Endothelial cell of umbilical vein (primary cell): ENCODE results near the gene C14orf180. TPM values are rescaled to one million over a fixed set of nuclear protein-coding genes. Genes with fewer than 3 reads are reported as not detected.

Source experiments
- BruUV-seq: library from RNA; stranded (reverse); fragments of 400-500 nt; replicated peaks from 2 replicates; lab custom pipeline; 2021; lab: Mats Ljungman, UMichigan
- CTCF ChIA-PET: fragments of 300-600, 350-600 bp; sonication (Branson Sonifier 250); formaldehyde crosslinking; loops from one replicate; lab custom pipeline; 2021; ENCODE audit warnings: antibody characterized with exemption, inconsistent platforms; lab: Charles Lee
- POLR2A ChIA-PET: fragments of 300-600, 350-600 bp; sonication (Branson Sonifier 250); formaldehyde crosslinking; loops from one replicate; lab custom pipeline; 2021; ENCODE audit warnings: antibody characterized with exemption, inconsistent platforms; lab: Charles Lee
- DNase-seq: peaks from one replicate; pipeline ENCODE4 v3.0.0-alpha.2; 2011; ENCODE audit warnings: low read depth, low spot score
- FAIRE-seq: peaks from 2 replicates; lab custom pipeline; 2011; peaks lifted over from hg19 to GRCh38; lab: Jason Lieb, UNC
- H2AFZ ChIP-seq: 2 replicates; pipeline ENCODE4 v1.6.0; 2012; ENCODE audit warnings: low read depth, low read length, control low read depth, inconsistent platforms
- H3K27ac ChIP-seq: 2 replicates; pipeline ENCODE4 v1.5.1; 2011; ENCODE audit warnings: low read depth, mild to moderate bottlenecking, control low read depth, low read length, moderate library complexity; ENCODE audit not compliant: insufficient read depth
- H3K27me3 ChIP-seq, 2 experiments: 2 replicates each; pipeline versions ENCODE4 v1.6.0 to v1.6.1; 2011; ENCODE audit warnings: low read length in 2 of 2, mixed read lengths in 1 of 2; ENCODE audit not compliant: control insufficient read depth in 2 of 2, insufficient read depth in 2 of 2
- H3K36me3 ChIP-seq, 2 experiments: 2 replicates in 1 of 2; 3 replicates in 1 of 2; pipeline ENCODE4 v1.5.1; 2011; ENCODE audit warnings: low read length in 2 of 2, mild to moderate bottlenecking in 1 of 2, moderate library complexity in 1 of 2; ENCODE audit not compliant: control insufficient read depth in 2 of 2, insufficient read depth in 2 of 2; ENCODE audit errors: extremely low read depth in 1 of 2
- H3K4me1 ChIP-seq: 3 replicates; pipeline ENCODE4 v1.5.1; 2011; ENCODE audit warnings: mild to moderate bottlenecking, low read length; ENCODE audit not compliant: control insufficient read depth, insufficient read depth; ENCODE audit errors: extremely low read depth
- H3K4me2 ChIP-seq: 2 replicates; pipeline ENCODE4 v1.6.1; 2011; ENCODE audit warnings: low read length, control low read depth, mixed read lengths; ENCODE audit not compliant: insufficient read depth
- H3K4me3 ChIP-seq, 3 experiments: fragments of 200-600 bp in 1 of 3; sonication (generic), shearing (Covaris generic) in 1 of 3; replicated peaks in 1 of 3; 2 replicates each; pipeline ENCODE4 v1.5.1; 2011 to 2016; ENCODE audit warnings: control low read depth in 3 of 3, low read length in 3 of 3, mild to moderate bottlenecking in 2 of 3, inconsistent platforms in 1 of 3, low read depth in 1 of 3, moderate library complexity in 1 of 3; ENCODE audit not compliant: insufficient read depth in 1 of 3
- H3K79me2 ChIP-seq: 2 replicates; pipeline ENCODE4 v1.6.0; 2012; ENCODE audit warnings: low read length, inconsistent platforms; ENCODE audit not compliant: control insufficient read depth, insufficient read depth
- H3K9ac ChIP-seq: replicated peaks from 2 replicates; pipeline ENCODE3; 2011; ENCODE audit warnings: low read length, control low read depth; ENCODE audit not compliant: insufficient read depth; ENCODE audit errors: extremely low read depth
- H3K9me1 ChIP-seq: replicated peaks from 3 replicates; pipeline ENCODE4 v1.6.0; 2011; ENCODE audit warnings: mild to moderate bottlenecking, low read length; ENCODE audit not compliant: control insufficient read depth, insufficient read depth; ENCODE audit errors: extremely low read depth
- H3K9me3 ChIP-seq: replicated peaks from 2 replicates; pipeline ENCODE4 v1.5.1; 2012; ENCODE audit warnings: low read length, inconsistent platforms; ENCODE audit not compliant: control insufficient read depth, insufficient read depth
- H4K20me1 ChIP-seq: replicated peaks from 2 replicates; pipeline ENCODE3; 2011; ENCODE audit warnings: mild to moderate bottlenecking, low read length; ENCODE audit not compliant: control insufficient read depth, insufficient read depth; ENCODE audit errors: extremely low read depth
- GATA2 ChIP-seq: IDR thresholded peaks from 2 replicates; pipeline ENCODE4 v1.7.0; 2011; ENCODE audit warnings: low read depth, mild to moderate bottlenecking, moderate library complexity, mixed read lengths, low read length; ENCODE audit not compliant: insufficient read length, insufficient read depth
- JUN ChIP-seq: IDR thresholded peaks from 2 replicates; pipeline ENCODE4 v1.6.1; 2011; ENCODE audit warnings: borderline replicate concordance, low read depth; ENCODE audit not compliant: insufficient read length, insufficient read depth
- MYC ChIP-seq: IDR thresholded peaks from one replicate; pipeline ENCODE4 v1.6.1; 2011; ENCODE audit warnings: mild to moderate bottlenecking, low read depth, low read length
- POLR2A ChIP-seq: IDR thresholded peaks from 2 replicates; pipeline ENCODE4 v1.6.1; 2012; ENCODE audit warnings: low read depth, mild to moderate bottlenecking, control low read depth, low read length
- POLR2AphosphoS5 ChIP-seq: IDR thresholded peaks from 2 replicates; pipeline ENCODE4 v1.6.1; 2012; ENCODE audit warnings: low read depth, mild to moderate bottlenecking, control low read depth, low read length, moderate library complexity; ENCODE audit not compliant: insufficient read depth
- dilution Hi-C: fragments of 300-500 bp; cut with MboI; formaldehyde crosslinking; loops from one replicate; pipeline ENCODE4 v1.15.0; 2019; ENCODE audit warnings: low sequenced_read_pairs; ENCODE audit not compliant: extremely low pct_ligation_motif_present
- intact Hi-C: fragments of 100-400 bp; cut with micrococcal nuclease; formaldehyde crosslinking; loops from one replicate; pipeline ENCODE4 v1.10.0; 2022
- polyA plus RNA-seq, 4 experiments: library from polyadenylated mRNA; depleted of rRNA in 3 of 4; stranded (reverse) in 3 of 4; unstranded in 1 of 4; fragments of >200 nt; gene quantifications; 2 replicates each; pipeline versions ENCODE4 v1.2.1 to v1.2.3, GENCODE V29; 2011 to 2012; ENCODE audit warnings: missing spikeins in 1 of 4
- total RNA-seq: library from RNA; stranded (reverse); gene quantifications from 2 replicates; pipeline ENCODE4 v1.2.3, GENCODE V29; 2021
- TF ChIP-seq, protein P1 (sequence below), 2 donors: IDR thresholded peaks; 1 replicate in 1 of 2; 2 replicates in 1 of 2; pipeline ENCODE4 v1.5.1; 2011; ENCODE audit warnings: low read length in 2 of 2, mild to moderate bottlenecking in 2 of 2, moderate library complexity in 2 of 2, control low read depth in 1 of 2, inconsistent platforms in 1 of 2, low read depth in 1 of 2; ENCODE audit not compliant: insufficient read depth in 1 of 2; ENCODE audit errors: extremely low read depth in 1 of 2
- TF ChIP-seq, protein P2 (sequence below): IDR thresholded peaks from 2 replicates; pipeline ENCODE4 v1.6.1; 2011; ENCODE audit not compliant: insufficient read depth, insufficient read length

C14orf180 gene
- total and polyA plus RNA-seq, 2 donors (not counting 3 experiments of a cell fraction or from before 2014, with no cell fraction given), result not detected

GRCh38 chr14:104577426-104577825, 2.1 kb upstream of the C14orf180 start:
- H3K27ac ChIP-seq, result no peak overlapping the region
- H3K4me3 ChIP-seq, result no peak overlapping the region
- FAIRE-seq (no peak), DNase-seq (no peak)
- intact Hi-C loops (no loop called here), dilution Hi-C loops (no loop called here)
- H3K9me1 ChIP-seq, result no peaks in the 10 kb centered on the region
- H3K27me3 ChIP-seq, result no peaks in the 10 kb centered on the region
- no peak overlapping the region for H3K4me2 ChIP-seq
- H4K20me1 ChIP-seq, result no peaks in the 10 kb centered on the region
- no peaks in the 10 kb centered on the region for H3K36me3 ChIP-seq
- H3K4me1 ChIP-seq, result no peaks in the 10 kb centered on the region
- CTCF ChIA-PET, result interaction anchor here (1.5 kb wide), 1 partner anchor 13 kb away, joined by 10 read pairs; no protein-coding TSS in a partner anchor
- H3K79me2 ChIP-seq, result no peaks in the 10 kb centered on the region
- POLR2A ChIA-PET, result no interaction called here
- no TSS peak for BruUV-seq
- TF ChIP-seq JUN (no peak), POLR2A (no peak), GATA2 (no peak), POLR2AphosphoS5 (no peak), MYC (no peak)
- TF ChIP-seq, protein P1, sequence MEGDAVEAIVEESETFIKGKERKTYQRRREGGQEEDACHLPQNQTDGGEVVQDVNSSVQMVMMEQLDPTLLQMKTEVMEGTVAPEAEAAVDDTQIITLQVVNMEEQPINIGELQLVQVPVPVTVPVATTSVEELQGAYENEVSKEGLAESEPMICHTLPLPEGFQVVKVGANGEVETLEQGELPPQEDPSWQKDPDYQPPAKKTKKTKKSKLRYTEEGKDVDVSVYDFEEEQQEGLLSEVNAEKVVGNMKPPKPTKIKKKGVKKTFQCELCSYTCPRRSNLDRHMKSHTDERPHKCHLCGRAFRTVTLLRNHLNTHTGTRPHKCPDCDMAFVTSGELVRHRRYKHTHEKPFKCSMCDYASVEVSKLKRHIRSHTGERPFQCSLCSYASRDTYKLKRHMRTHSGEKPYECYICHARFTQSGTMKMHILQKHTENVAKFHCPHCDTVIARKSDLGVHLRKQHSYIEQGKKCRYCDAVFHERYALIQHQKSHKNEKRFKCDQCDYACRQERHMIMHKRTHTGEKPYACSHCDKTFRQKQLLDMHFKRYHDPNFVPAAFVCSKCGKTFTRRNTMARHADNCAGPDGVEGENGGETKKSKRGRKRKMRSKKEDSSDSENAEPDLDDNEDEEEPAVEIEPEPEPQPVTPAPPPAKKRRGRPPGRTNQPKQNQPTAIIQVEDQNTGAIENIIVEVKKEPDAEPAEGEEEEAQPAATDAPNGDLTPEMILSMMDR (IDR thresholded peaks at IDR 0.05; ENCODE audit: extremely low read depth in 1 of 2, insufficient read depth in 1 of 2, low read depth in 1 of 2, low read length in 2 of 2), result no peak
- TF ChIP-seq, protein P2, sequence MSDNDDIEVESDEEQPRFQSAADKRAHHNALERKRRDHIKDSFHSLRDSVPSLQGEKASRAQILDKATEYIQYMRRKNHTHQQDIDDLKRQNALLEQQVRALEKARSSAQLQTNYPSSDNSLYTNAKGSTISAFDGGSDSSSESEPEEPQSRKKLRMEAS, result no peak
- no peaks in the 10 kb centered on the region for H3K9me3 ChIP-seq
- H2AFZ ChIP-seq, result no peak overlapping the region
- H3K9ac ChIP-seq, result no peak overlapping the region
